AG10803 (cell line): ENCODE results near the gene EGFLAM.
A peak's percentile ranks its signal among the peaks of the same experiment; 100 is the strongest.

Experiments
- DNase-seq: peaks from one replicate; pipeline ENCODE4 v3.0.0; 2010; ENCODE audit warnings: low read depth
- H3K4me3 ChIP-seq: 2 replicates; pipeline ENCODE4 v1.5.1; 2011; ENCODE audit warnings: mild to moderate bottlenecking, low read length, control low read depth
- CTCF ChIP-seq: conservative IDR thresholded peaks from 2 replicates; pipeline ENCODE4 v1.5.1; 2011; ENCODE audit warnings: mild to moderate bottlenecking, low read length, control low read depth, inconsistent platforms

EGFLAM gene

DNA sequence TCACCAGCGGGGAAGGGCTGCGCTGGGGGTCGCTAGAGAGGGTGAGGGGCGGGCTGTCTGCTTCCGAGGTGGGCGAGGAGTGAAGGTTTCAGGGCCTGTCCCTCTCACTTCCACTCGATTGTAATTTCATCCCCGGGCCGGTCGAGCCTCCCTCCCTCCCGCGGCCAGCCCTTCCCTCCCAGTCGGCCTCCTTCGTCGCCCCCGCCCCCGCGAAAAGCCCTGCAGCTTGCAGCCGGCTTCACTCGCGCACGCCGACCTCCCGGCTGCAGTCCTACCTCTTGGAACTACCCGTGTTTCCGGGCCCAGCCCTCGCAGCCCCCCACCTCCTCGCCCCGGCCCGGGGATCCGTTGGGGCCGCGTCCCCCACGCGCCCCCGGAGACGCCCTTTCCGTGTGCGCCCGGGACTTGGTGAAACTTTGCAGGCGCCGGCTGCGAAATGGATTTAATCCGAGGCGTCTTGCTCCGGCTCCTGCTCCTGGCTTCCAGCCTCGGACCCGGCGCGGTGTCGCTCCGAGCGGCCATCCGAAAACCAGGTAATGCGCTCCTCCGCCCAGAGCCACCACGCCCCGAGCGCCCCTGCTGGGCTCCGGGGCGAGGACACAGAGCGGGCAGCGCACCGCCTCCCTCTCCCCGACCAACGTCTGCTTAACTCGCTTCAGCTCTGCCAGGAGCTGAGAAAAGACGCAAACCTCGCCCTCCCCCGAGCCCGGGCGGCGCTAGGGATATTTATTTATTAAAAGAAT, at the start of gene EGFLAM:
Gene EGFLAM (plus strand): TSS at position 241 of the 743 bp plus-strand sequence. CDS start 196 bp downstream, at position 437.
- no peak for DNase-seq
- TF ChIP-seq CTCF = no peak; the same call in 1 of the 2 replicates
- peak within 1 kb of the TSS; percentile 34 for H3K4me3 ChIP-seq

GRCh38 chr5:38208782-38209378, 49.5 kb upstream of the EGFLAM start:
- TF ChIP-seq CTCF = peak; percentile 60
- DNase-seq = peak; percentile 46
- H3K4me3 ChIP-seq = no peak overlapping the region

DNA sequence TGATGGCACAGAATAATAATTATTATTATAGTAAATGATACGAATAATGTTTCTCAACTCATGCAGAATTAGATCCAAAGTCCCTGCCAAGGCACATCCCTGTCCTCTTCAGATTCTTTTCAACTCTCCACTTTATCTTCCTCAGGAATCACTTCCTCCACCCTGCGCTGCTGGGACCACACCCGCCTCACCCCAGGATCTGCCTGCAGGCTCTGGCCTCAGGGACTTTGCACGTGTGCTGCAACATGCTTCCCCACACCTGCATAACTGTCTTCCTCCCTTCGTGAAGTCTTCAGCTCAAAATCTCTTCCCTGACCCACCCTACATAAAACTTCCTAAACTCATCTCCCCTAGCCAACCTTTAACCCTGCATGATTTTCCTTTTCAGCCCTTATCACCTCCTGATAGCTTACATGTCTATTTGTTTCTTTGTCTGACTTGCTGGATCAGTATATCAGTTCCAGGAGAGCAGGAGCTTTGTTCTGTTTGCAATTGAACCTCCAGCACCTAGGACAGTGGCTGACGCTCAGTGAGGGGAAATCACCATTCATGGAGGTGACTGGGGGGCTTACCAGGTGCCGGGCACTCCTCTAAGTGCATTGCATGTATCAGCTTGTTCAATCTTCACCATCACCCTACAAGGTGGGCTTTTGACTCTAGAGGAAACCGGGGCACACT, 47.5 kb upstream of the EGFLAM start:
- H3K4me3 ChIP-seq = no peak overlapping the region
- no peak for DNase-seq

GRCh38 chr5:38211354-38211710, 47.0 kb upstream of the EGFLAM start:
- TF ChIP-seq CTCF = no peak
- no peak for DNase-seq

More for the DNA sequence above, 47.5 kb upstream of the EGFLAM start:
- TF ChIP-seq CTCF = no peak

GRCh38 chr5:38212307-38212706, 46.1 kb upstream of the EGFLAM start:
- TF ChIP-seq CTCF = no peak
- no peak for DNase-seq
- no peak overlapping the region for H3K4me3 ChIP-seq

More at GRCh38 chr5:38211354-38211710, 47.0 kb upstream of the EGFLAM start:
- H3K4me3 ChIP-seq = no peak overlapping the region

- no peak for DNase-seq
- no peak for TF ChIP-seq CTCF
- H3K4me3 ChIP-seq = no peak overlapping the region
Measured at GRCh38 chr5:38226091-38226490, 32.3 kb upstream of the EGFLAM start.
